GM23338 (cell line): ENCODE measurements around the gene SYCN. TPM values are rescaled to one million over a fixed set of nuclear protein-coding genes. Genes with fewer than 3 reads are reported as not detected.

ENCODE experiments used
- ATAC-seq: fragments of 200-7000 bp; cut with Tn5 transposase; 3 replicates; pipeline ENCODE4 v1.9.1; 2020
- DNase-seq: peaks from one replicate; pipeline ENCODE4 v3.0.0-alpha.2; 2015; ENCODE audit warnings: low spot score
- H2AFZ ChIP-seq: fragments of 200-600 bp; sonication (generic); 2 replicates; pipeline ENCODE4 v1.8.0; 2016; ENCODE audit warnings: antibody characterized with exemption, mild to moderate bottlenecking, moderate library complexity
- H3F3A ChIP-seq: fragments of 200-600 bp; sonication (generic); replicated peaks from 2 replicates; pipeline ENCODE4 v1.8.0; 2017; ENCODE audit warnings: antibody characterized with exemption, mixed run types, low read depth
- H3K27ac ChIP-seq: fragments of 200-600 bp; sonication (generic); 2 replicates; pipeline ENCODE4 v1.6.1; 2016; ENCODE audit warnings: low read depth
- H3K27me3 ChIP-seq: fragments of 200-600 bp; sonication (generic); 2 replicates; pipeline ENCODE4 v1.8.0; 2016; ENCODE audit warnings: mild to moderate bottlenecking, mixed run types, moderate library complexity; ENCODE audit not compliant: insufficient read depth
- H3K36me3 ChIP-seq: fragments of 200-600 bp; sonication (generic); 2 replicates; pipeline ENCODE4 v1.8.0; 2016; ENCODE audit warnings: mild to moderate bottlenecking; ENCODE audit not compliant: insufficient read depth
- H3K4me1 ChIP-seq: fragments of 200-600 bp; sonication (generic); 2 replicates; pipeline ENCODE4 v1.8.0; 2016; ENCODE audit warnings: mild to moderate bottlenecking, moderate library complexity; ENCODE audit not compliant: insufficient read depth
- H3K4me2 ChIP-seq: fragments of 200-600 bp; sonication (generic); 2 replicates; pipeline ENCODE4 v1.7.1; 2017; ENCODE audit warnings: mixed run types
- H3K4me3 ChIP-seq: fragments of 200-600 bp; sonication (generic); 2 replicates; pipeline ENCODE4 v1.6.1; 2016; ENCODE audit warnings: mixed run types
- H3K79me2 ChIP-seq: fragments of 200-600 bp; sonication (generic); replicated peaks from 2 replicates; pipeline ENCODE4 v1.8.0; 2017; ENCODE audit warnings: mild to moderate bottlenecking; ENCODE audit not compliant: insufficient read depth
- H3K9me2 ChIP-seq: fragments of 200-600 bp; sonication (generic); 2 replicates; pipeline ENCODE4 v1.8.0; 2017; ENCODE audit not compliant: insufficient read depth
- H4K20me1 ChIP-seq: fragments of 200-600 bp; sonication (generic); replicated peaks from 2 replicates; pipeline ENCODE4 v1.8.0; 2017; ENCODE audit warnings: mild to moderate bottlenecking; ENCODE audit not compliant: insufficient read depth
- H3K27ac Mint-ChIP-seq: 2 replicates; pipeline ENCODE4 v1.8.0; 2020; ENCODE audit warnings: inconsistent platforms, mild to moderate bottlenecking, moderate library complexity, mixed read lengths
- H3K27me3 Mint-ChIP-seq: 3 replicates; pipeline ENCODE4 v1.8.0; 2022; ENCODE audit warnings: low read depth, mild to moderate bottlenecking, moderate library complexity, mixed read lengths, inconsistent platforms; ENCODE audit not compliant: insufficient read depth, poor library complexity
- H3K36me3 Mint-ChIP-seq: 3 replicates; pipeline ENCODE4 v1.8.0; 2021; ENCODE audit warnings: low read depth, mild to moderate bottlenecking, inconsistent platforms, moderate library complexity, mixed read lengths
- H3K4me1 Mint-ChIP-seq: 3 replicates; pipeline ENCODE4 v1.8.0; 2020; ENCODE audit warnings: mild to moderate bottlenecking, inconsistent platforms, mixed read lengths
- H3K4me3 Mint-ChIP-seq: 3 replicates; pipeline ENCODE4 v1.8.0; 2021; ENCODE audit warnings: moderate library complexity, mild to moderate bottlenecking, inconsistent platforms, mixed read lengths
- H3K9me3 Mint-ChIP-seq: 3 replicates; pipeline ENCODE4 v1.8.0; 2020; ENCODE audit warnings: moderate library complexity, mild to moderate bottlenecking, inconsistent platforms, mixed read lengths
- CREB1 ChIP-seq: fragments of 250-450 bp; sonication (Bioruptor Pico); IDR thresholded peaks from 2 replicates; pipeline ENCODE4 v1.5.0; 2020; ENCODE audit warnings: low read depth, mild to moderate bottlenecking, moderate library complexity
- CTCF ChIP-seq, 2 experiments: fragments of 200-600 bp in 1 of 2; sonication (generic) in 1 of 2; conservative IDR thresholded peaks; 2 replicates each; pipeline versions ENCODE4 v1.5.1 to v1.6.1; 2016 to 2017; ENCODE audit warnings: antibody characterized with exemption in 2 of 2, low read depth in 2 of 2, mild to moderate bottlenecking in 2 of 2, moderate library complexity in 1 of 2
- ETS1 ChIP-seq: IDR thresholded peaks from 2 replicates; pipeline ENCODE4 v1.6.1; 2016; ENCODE audit warnings: antibody characterized with exemption
- EZH2 ChIP-seq: fragments of 200-600 bp; sonication (generic); IDR thresholded peaks from one replicate; pipeline ENCODE4 v1.8.0; 2017; ENCODE audit warnings: antibody characterized with exemption, mild to moderate bottlenecking, low read depth; ENCODE audit not compliant: unreplicated experiment
- EZH2phosphoT487 ChIP-seq: fragments of 200-600 bp; sonication (generic); IDR thresholded peaks from one replicate; pipeline ENCODE4 v1.8.1; 2018; ENCODE audit warnings: antibody characterized with exemption; ENCODE audit not compliant: unreplicated experiment
- NANOG ChIP-seq: IDR thresholded peaks from 2 replicates; pipeline ENCODE4 v1.6.1; 2016; ENCODE audit warnings: antibody characterized with exemption, borderline replicate concordance
- REST ChIP-seq: IDR thresholded peaks from one replicate; pipeline ENCODE4 v1.6.1; 2018; ENCODE audit warnings: antibody characterized with exemption; ENCODE audit not compliant: unreplicated experiment
- STAT1 ChIP-seq: IDR thresholded peaks from one replicate; pipeline ENCODE4 v1.6.1; 2016; ENCODE audit warnings: antibody characterized with exemption; ENCODE audit not compliant: unreplicated experiment
- ZNF114 ChIP-seq: fragments of 250-450 bp; sonication (Bioruptor Pico); IDR thresholded peaks from 2 replicates; pipeline ENCODE4 v1.5.0; 2020; ENCODE audit warnings: mild to moderate bottlenecking, moderate library complexity
- polyA plus RNA-seq: library from polyadenylated mRNA; unstranded; fragments of >200 nt; fragmentation: Nextera tagmentation; extraction: Ambion mirVana; gene quantifications from 2 replicates; pipeline ENCODE4 v1.2.1, GENCODE V29; 2016
- total RNA-seq: library from RNA; depleted of rRNA; stranded (reverse); fragments of >200 nt; shearing (Covaris generic); gene quantifications from 2 replicates; pipeline ENCODE4 v1.2.3, GENCODE V29; 2014

Gene SYCN
- total and polyA plus RNA-seq, 2 experiments from 2014 or later, result not detected

GRCh38 chr19:39169143-39169810 lies 34.8 kb downstream of the SYCN start (continued):
- TF ChIP-seq STAT1 (no peak), EZH2 (no peak), ETS1 (no peak)

DNA sequence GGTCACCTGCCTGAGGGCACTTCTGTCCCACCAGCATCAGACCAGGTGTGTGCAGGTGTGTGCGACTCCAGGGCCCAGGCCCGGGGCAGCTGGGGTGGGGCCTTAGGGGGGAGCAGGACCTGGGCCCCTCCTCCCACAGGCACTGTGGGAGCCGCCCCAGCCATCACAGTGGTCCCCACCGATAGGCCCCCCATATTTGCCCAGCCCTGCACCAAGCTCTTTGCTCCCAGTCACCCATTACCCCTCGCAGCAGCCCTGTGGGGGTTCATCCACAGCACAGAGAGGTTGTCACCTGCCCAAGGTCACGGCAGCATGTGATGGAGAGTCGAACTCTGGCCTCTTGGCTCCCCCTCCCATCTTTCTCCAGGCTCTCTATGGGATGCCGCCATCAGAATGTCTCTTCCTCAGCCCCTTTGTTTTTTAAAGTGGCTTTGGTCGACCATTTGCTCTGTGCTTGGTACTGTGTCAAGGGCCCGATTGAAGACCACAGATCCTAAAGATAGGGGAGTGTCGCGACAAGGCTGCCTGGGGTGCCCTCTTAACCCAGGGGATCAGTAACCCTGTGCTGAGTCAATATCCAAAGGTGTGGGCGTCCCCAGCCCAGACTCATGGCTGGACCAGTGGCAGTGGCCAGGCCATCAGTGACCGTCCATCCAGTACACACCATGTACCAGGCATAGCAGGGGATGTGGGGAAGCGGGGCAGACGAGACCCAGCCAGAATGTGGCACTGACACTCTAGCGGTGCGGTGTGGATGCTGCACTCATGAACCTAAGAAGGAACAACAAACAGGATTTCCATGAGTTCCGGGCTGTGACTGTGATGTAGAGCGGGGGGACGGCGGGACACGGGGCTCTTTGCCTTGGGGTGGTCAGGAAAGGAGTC lies 35.6 kb downstream of the SYCN start:
- H3K4me2 ChIP-seq, result 0 out of 2 replicates have a peak overlapping the region, but pooled peaks have one; percentile 32
- peaks cover 7% of the 10 kb centered on the region for H4K20me1 ChIP-seq
- no peak overlapping the region for H2AFZ ChIP-seq
- H3F3A ChIP-seq, result no peaks in the 10 kb centered on the region
- peak overlapping the region; percentile 10; the same call in 1 of the 2 replicates for H3K27ac Mint-ChIP-seq
- no peaks in the 10 kb centered on the region for H3K36me3 ChIP-seq
- no peak overlapping the region; the same call in 2 of the 3 replicates for H3K4me3 Mint-ChIP-seq
- H3K27me3 Mint-ChIP-seq, result peaks cover 8% of the 10 kb centered on the region
- H3K4me1 Mint-ChIP-seq, result peaks cover 21% of the 10 kb centered on the region
- H3K9me2 ChIP-seq, result no peaks in the 10 kb centered on the region
- ATAC-seq, result no peak
- no peak overlapping the region for H3K27ac ChIP-seq
- no peaks in the 10 kb centered on the region for H3K27me3 ChIP-seq
- H3K79me2 ChIP-seq, result peaks cover 5% of the 10 kb centered on the region
- H3K4me3 ChIP-seq, result no peak overlapping the region
- no peaks in the 10 kb centered on the region for H3K9me3 Mint-ChIP-seq
- peaks cover 5% of the 10 kb centered on the region; the same call in 1 of the 3 replicates for H3K36me3 Mint-ChIP-seq
- H3K4me1 ChIP-seq, result peaks cover 12% of the 10 kb centered on the region; the same call in 1 of the 2 replicates
- DNase-seq, result no peak
- TF ChIP-seq CTCF (conservative IDR thresholded peaks at IDR 0.05; ENCODE audit: low read depth in 2 of 2) (no peak), STAT1 (no peak), EZH2phosphoT487 (no peak), CREB1 (CRISPR knock-in tag) (no peak), REST (no peak), EZH2 (no peak), ZNF114 (CRISPR knock-in tag) (no peak), NANOG (no peak)
